Kidney (tissue), 14 donors: ENCODE measurements around the gene RAD51. TPM values are rescaled to one million over a fixed set of nuclear protein-coding genes. Genes with fewer than 3 reads are reported as not detected.
"Not testable (repeated sequence)": the region's sequence is repeated elsewhere in the genome, so short reads cannot be mapped to it uniquely, and the experiment has no call there.

Experiments used
- DNase-seq, 5 donors: peaks; one replicate each; pipeline ENCODE4 v3.0.0-alpha.2; 2013 to 2020
- FAIRE-seq: peaks from 2 replicates; lab custom pipeline; 2012; peaks lifted over from hg19 to GRCh38; lab: Jason Lieb, UNC
- H3K27ac ChIP-seq, 2 donors: one replicate each; pipeline ENCODE4 v1.7.0; 2013; ENCODE audit warnings: low read depth in 2 of 2, low read length in 2 of 2, inconsistent platforms in 1 of 2
- H3K27me3 ChIP-seq: one replicate; pipeline ENCODE4 v1.7.1; 2013; ENCODE audit warnings: low read length, inconsistent platforms; ENCODE audit not compliant: control insufficient read depth, insufficient read depth
- H3K36me3 ChIP-seq, 3 donors: one replicate each; pipeline versions ENCODE4 v1.7.0 to v1.7.1; 2013; ENCODE audit warnings: low read length in 3 of 3, control low read depth in 1 of 3, inconsistent platforms in 1 of 3; ENCODE audit not compliant: insufficient read depth in 3 of 3, control insufficient read depth in 2 of 3
- H3K4me1 ChIP-seq, 3 donors: one replicate each; pipeline versions ENCODE4 v1.7.0 to v1.7.1; 2013; ENCODE audit warnings: low read length in 3 of 3, inconsistent platforms in 1 of 3, low read depth in 1 of 3; ENCODE audit not compliant: control insufficient read depth in 2 of 3, insufficient read depth in 2 of 3
- H3K4me3 ChIP-seq, 3 donors: one replicate each; pipeline versions ENCODE4 v1.7.0 to v1.8.1; 2013; ENCODE audit warnings: low read length in 3 of 3, control low read depth in 1 of 3, inconsistent platforms in 1 of 3
- H3K9ac ChIP-seq, 3 donors: one replicate each; pipeline versions ENCODE4 v1.7.0 to v1.7.1; 2013; ENCODE audit warnings: low read length in 3 of 3, control low read depth in 1 of 3, inconsistent platforms in 1 of 3
- H3K9me3 ChIP-seq, 3 donors: one replicate each; pipeline versions ENCODE4 v1.7.0 to v1.7.1; 2013; ENCODE audit warnings: low read length in 3 of 3, control low read depth in 1 of 3, inconsistent platforms in 1 of 3; ENCODE audit not compliant: control insufficient read depth in 2 of 3, insufficient read depth in 1 of 3
- intact Hi-C: fragments of 100-400 bp; cut with DNase I; formaldehyde crosslinking; loops from one replicate; pipeline ENCODE4 v1.11.1; 2022
- polyA plus RNA-seq: library from polyadenylated mRNA; stranded (reverse); fragments of 350-450 nt; fragmentation: Illumina TruSeq; extraction: RNeasy Lipid Tissue Mini Kit (QIAGEN cat#74804); gene quantifications from one replicate; pipeline ENCODE4 v1.2.3, GENCODE V29; 2014; ENCODE audit warnings: low read depth, low replicate concordance; ENCODE audit not compliant: insufficient read depth
- total RNA-seq: library from RNA; stranded (reverse); fragmentation: NEBNext Ultra II Directional; extraction: Animal tissue kit (Norgen Biotek cat#: 25700); gene quantifications from one replicate; pipeline ENCODE4 v1.2.1, GENCODE V29; 2021
- TF ChIP-seq, protein P1 (sequence below): IDR thresholded peaks from 3 replicates; pipeline ENCODE4 v1.5.1; 2012; ENCODE audit warnings: mild to moderate bottlenecking, moderate library complexity, borderline replicate concordance; ENCODE audit not compliant: insufficient read depth; ENCODE audit errors: extremely low read depth
- donor health status: control.
- donor health status: control.
- donor health status: control.
- donor health status: control.
- donor health status: control.
- donor health status: DM: yes; HTN: yes; CAD: no.
- donor health status: Normal renal cell carcinoma (clear cell type).

The RAD51 gene
- total and polyA plus RNA-seq, 2 donors from 2014 or later: 1.1 TPM; not detected in 1

DNA sequence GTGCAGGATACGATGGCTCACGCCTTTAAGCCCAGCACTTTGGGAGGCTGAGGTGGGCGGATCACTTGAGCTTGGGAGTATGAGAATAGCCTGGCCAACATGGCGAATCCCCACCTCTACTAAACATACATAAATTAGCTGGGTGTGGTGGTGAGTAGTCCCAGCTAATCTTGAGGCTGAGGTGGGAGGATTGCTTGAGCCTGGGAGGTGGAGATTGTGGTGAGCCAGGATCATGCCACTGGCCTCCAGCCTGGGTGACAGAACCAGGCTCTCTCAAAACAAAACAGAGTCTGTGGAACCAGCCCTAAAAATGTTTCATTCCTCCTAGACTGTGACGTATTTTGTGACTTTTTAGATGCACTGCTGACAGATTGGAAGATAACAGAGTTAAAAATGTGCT is 34.3 kb upstream of the RAD51 start:
- Histone ChIP-seq H3K9ac (no peak overlapping the region), H3K36me3 (peaks cover 0 to 2% (median 0%) of the 10 kb centered on the region in 3 donors), H3K27ac (no peak overlapping the region), H3K4me3 (no peak overlapping the region), H3K27me3 (no peaks in the 10 kb centered on the region), H3K9me3 (no peaks in the 10 kb centered on the region), H3K4me1 (no peaks in the 10 kb centered on the region)
- DNase-seq (peak in 1 of 5 donors; percentile 15), FAIRE-seq (no peak)
- intact Hi-C loops: no loop called here
- TF ChIP-seq, protein P1, sequence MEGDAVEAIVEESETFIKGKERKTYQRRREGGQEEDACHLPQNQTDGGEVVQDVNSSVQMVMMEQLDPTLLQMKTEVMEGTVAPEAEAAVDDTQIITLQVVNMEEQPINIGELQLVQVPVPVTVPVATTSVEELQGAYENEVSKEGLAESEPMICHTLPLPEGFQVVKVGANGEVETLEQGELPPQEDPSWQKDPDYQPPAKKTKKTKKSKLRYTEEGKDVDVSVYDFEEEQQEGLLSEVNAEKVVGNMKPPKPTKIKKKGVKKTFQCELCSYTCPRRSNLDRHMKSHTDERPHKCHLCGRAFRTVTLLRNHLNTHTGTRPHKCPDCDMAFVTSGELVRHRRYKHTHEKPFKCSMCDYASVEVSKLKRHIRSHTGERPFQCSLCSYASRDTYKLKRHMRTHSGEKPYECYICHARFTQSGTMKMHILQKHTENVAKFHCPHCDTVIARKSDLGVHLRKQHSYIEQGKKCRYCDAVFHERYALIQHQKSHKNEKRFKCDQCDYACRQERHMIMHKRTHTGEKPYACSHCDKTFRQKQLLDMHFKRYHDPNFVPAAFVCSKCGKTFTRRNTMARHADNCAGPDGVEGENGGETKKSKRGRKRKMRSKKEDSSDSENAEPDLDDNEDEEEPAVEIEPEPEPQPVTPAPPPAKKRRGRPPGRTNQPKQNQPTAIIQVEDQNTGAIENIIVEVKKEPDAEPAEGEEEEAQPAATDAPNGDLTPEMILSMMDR: no peak

GRCh38 chr15:40664909-40665308 is 30.1 kb upstream of the RAD51 start:
- no peaks in the 10 kb centered on the region for H3K9me3 ChIP-seq
- no peak overlapping the region for H3K9ac ChIP-seq
- intact Hi-C loops: no loop called here
- H3K4me1 ChIP-seq: no peaks in the 10 kb centered on the region
- FAIRE-seq (no peak), DNase-seq (no peak)
- no peaks in the 10 kb centered on the region for H3K27me3 ChIP-seq
- no peak overlapping the region for H3K4me3 ChIP-seq
- H3K27ac ChIP-seq: no peak overlapping the region
- no peaks in the 10 kb centered on the region for H3K36me3 ChIP-seq
- TF ChIP-seq, protein P1: no peak

- H3K4me1 ChIP-seq, intact Hi-C loops, FAIRE-seq, H3K4me3 ChIP-seq, H3K27me3 ChIP-seq, DNase-seq, H3K9me3 ChIP-seq, H3K27ac ChIP-seq, H3K9ac ChIP-seq, H3K36me3 ChIP-seq: not testable (repeated sequence)
Observed at GRCh38 chr15:40676290-40676689, 18.7 kb upstream of the RAD51 start.

GRCh38 chr15:40676906-40677305 is 18.1 kb upstream of the RAD51 start:
- H3K9me3 ChIP-seq, H3K27ac ChIP-seq, H3K4me3 ChIP-seq, DNase-seq, FAIRE-seq, H3K4me1 ChIP-seq, H3K36me3 ChIP-seq, intact Hi-C loops, H3K27me3 ChIP-seq, H3K9ac ChIP-seq: not testable (repeated sequence)
